GM18499 (cell line): ENCODE data around the gene PTPN9.
A peak's percentile ranks its signal among the peaks of the same experiment; 100 is the strongest.
"Not testable (repeated sequence)": the region's sequence is repeated elsewhere in the genome, so short reads cannot be mapped to it uniquely, and the experiment has no call there.

ENCODE experiments used
- ATAC-seq: cut with Tn5 transposase; IDR thresholded peaks from one replicate; pipeline ENCODE4 v1.9.1; 2021; ENCODE audit warnings: moderate number of reproducible peaks; ENCODE audit not compliant: insufficient read depth, unreplicated experiment

The PTPN9 gene

GRCh38 chr15:75455424-75455981, 123.6 kb downstream of the PTPN9 start:
- no peak for ATAC-seq

DNA sequence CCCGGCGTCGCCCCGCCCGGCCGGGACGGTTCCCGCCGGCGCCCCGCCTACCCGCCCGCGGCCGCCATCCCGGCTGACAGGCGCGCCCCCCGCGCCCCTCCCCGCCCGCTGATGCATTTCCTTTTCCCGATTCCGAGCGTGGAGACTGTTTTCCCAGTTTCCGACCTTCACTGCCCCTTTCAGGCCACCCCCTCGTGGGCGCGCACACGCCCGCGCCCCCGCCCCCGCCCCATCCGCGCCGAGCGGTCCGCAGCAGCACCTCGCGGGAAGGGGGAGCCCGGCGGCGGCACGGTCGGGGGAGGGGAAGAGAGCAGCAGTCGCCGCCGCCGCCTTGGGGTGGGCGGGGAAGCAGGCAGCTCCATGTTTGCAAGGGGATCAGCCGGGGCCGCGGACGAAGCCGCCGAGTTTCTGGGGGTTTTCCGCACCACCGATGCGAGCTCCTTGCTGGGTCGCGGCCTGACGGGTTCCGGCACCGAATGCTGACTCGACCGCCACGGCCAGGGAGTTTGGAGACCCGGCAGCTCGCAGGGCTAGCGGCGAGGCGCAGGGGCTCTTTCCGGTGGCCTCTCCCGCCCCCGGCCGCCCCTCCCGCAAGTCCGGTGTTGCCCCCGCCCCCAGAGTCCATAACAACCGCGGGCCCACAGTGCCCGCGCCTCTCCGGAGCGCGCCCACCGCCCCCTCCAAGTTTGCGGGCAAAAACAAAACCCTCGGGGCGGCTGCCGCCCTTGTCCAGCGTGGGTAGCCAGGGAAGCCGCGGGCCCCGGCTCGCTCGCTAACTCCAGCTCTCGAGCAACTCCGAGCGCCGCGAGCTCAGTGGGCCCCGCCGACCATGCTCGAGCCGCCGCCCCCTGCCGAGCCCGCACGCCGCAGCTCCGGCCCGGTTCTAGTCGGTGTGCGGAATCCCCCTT, 124.4 kb downstream of the PTPN9 start:
- ATAC-seq: no peak

DNA sequence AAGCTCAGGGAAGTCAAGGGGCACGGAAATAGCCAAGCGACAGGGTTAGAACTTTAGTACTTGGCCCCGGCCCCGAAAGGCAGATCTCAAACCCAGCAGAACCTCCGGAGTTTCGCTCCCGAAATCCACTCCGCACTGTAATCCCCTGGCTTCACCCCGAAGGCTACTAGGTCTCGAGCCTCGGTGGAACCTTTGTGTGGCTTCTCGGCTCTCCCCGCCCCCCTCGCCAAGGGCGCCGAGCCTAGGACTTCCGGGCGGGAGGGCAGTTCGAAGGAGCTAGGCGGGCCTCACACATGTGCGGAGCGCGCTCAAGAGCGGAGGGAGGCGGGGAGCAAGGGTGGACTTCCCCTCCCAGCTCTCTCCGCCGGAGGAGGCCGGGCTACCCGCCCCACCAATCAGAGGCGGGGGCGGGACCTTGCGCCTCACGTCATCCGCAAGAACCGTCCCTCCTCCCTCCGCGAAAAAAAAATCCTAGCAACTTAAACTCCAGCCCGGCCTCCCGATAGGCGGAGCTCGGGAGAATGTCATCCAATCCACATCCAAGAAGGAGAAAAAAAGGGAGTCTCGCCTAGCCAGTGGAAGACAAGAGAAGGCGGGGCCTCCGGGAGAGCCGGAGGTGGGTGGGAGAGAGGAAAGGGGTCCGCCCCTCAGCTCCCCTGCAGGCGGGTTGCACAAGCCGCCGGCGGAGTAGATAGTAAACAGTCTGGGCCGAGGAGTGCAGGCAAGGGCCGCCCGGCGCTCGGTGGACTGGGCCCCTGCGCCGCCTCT, 125.2 kb downstream of the PTPN9 start:
- peak; percentile 27 for ATAC-seq

DNA sequence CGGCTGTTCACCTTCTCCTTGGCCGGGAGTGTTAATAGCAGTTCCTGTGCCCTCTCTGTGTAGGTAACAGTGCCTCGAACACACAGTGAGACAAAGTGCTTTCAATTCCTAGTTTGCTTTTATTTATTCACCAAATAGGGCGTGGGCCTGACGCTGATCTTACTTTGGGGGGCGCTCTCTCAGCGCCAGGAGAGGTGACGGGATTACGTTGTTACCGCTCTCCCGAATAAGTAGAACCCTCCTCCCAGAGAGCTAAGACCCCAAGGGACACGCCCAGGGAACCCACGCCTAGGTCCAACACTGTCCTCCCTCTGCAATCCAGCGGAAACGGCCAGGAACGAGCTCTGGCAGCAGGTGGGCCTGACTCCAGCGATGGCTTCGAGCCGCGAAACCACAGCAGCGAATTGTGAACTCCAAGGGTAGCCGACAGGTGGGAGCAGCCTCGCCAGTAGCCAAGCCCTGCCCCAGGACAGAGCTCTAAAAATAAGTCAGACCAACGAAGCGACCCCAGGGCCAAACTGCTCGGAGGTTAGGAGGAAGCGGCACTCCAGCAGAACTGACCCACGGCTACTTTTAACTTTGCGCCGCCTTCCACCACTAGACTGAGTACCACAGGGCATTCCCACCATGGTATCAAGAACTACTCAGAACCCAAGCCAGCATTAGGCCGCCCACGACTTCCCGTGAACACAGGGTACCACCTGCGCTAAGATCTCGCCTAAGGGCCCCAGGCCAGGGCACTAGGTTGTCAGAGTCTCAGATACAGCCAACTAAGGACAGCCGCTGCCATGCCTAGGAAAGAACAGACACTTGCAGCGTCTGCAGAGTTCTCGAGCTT, 126.0 kb downstream of the PTPN9 start:
- no peak for ATAC-seq

GRCh38 chr15:75452364-75452864, 126.7 kb downstream of the PTPN9 start:
- no peak for ATAC-seq

GRCh38 chr15:75451674-75452363, 127.3 kb downstream of the PTPN9 start, which contains the start of gene SIN3A:
TSS of gene SIN3A (minus strand) at chr15:75451690. CDS start at chr15:75430375, 21,315 bp downstream.
- peak; percentile 36 for ATAC-seq

- no peak for ATAC-seq
Measured at GRCh38 chr15:75451202-75451673, 127.9 kb downstream of the PTPN9 start.

GRCh38 chr15:75450307-75451201, 128.6 kb downstream of the PTPN9 start:
- ATAC-seq: no peak

- no peak for ATAC-seq
Measured at GRCh38 chr15:75449585-75450306, 129.4 kb downstream of the PTPN9 start.

GRCh38 chr15:75448171-75448570, 130.9 kb downstream of the PTPN9 start:
- not testable (repeated sequence) for ATAC-seq

DNA sequence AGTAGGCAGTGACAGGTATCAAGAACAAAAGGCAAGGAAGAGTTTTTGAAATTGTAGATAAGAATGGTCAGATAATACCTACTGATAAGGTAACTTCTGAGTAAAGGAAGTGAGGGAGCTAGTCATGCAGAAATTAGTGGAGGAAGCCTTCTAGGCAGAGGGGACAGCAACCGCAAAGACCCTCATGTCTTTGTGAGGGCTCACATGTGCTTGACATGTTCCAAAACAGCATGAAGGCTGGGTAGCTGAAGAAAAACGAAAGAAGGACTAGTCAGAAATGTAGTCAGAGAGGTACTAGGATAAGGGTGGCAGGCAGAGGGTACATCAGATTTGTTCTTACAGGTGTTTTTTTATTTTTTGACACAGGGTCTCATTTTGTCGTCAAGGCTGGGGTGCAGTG, 133.0 kb downstream of the PTPN9 start:
- ATAC-seq: no peak

DNA sequence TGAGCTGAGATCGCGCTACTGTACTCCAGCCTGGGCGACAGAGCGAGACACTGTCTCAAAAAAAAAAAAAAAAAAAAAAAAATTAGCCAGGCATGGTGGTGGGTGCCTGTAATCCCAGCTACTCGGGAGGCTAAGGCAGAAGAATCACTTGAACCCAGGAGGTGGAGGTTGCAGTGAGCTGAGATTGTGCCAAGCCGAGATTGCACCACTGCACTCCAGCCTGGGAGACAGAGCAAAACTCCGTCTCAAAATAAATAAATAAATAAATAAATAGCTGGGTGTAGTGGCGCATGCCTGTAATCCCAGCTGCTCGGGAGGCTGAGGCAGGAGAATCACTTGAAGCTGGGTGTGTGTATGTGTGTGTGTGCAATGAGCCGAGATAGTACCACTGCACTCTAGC, 133.8 kb downstream of the PTPN9 start:
- not testable (repeated sequence) for ATAC-seq

DNA sequence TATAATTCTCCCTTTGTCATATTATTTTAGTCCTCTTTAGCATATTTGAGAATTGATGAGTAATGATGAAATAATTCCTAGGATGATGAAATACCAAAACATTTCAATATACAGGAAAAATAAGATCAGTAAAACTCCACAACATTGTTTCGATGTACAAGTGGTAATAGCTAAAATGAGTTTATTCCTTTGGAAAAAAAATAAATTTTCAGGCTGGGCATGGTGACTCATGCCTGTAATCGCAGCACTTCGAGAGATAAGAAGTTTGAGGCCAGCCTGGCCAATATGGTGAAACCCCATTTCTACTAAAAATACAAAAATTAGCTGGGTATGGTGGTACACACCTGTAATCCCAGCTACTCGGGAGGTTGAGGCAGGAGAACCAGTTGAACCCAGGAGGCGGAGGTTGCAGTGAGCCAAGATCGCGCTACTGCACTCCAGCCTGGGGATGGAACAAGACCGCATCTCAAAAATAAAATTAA, 135.1 kb downstream of the PTPN9 start:
- ATAC-seq: not testable (repeated sequence)

DNA sequence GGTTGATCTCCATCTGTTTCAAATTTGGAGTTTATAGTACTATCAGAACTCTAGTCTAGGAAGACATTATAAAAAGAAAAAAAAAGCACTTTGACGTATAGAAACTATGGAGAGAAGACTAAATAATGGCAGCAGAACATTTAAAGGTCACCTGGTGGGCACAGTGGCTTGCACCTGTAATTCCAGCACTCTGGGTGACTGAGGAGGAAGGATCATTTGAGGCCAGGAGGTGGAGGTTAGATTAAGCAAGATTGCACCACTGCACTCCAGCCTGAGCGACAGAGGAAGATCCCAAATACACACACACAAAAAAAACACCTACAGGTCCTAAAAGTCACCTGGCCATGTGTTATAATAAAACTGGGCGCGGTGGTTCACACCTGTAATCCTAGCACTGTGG, 141.4 kb downstream of the PTPN9 start:
- no peak for ATAC-seq

DNA sequence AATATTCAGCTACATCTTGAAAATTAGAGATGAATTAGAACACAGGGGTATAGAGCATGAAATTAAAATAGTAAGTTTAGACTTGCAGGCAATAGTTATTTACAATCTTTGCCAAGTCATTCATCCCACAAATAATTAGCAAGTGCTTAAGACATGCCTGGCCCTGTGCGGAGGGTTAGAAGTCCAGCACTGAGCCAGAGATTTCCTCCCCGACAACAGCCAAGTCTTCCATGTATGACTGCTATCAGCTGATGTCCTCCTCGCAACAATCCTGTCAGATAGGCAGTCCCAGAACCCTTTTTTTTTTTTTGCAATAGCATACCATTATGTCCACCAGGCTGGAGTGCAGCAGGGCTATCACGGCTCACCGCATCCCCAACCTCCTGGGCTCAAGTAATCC, 142.2 kb downstream of the PTPN9 start:
- ATAC-seq: no peak

GRCh38 chr15:75431682-75432081, 147.4 kb downstream of the PTPN9 start:
- no peak for ATAC-seq

DNA sequence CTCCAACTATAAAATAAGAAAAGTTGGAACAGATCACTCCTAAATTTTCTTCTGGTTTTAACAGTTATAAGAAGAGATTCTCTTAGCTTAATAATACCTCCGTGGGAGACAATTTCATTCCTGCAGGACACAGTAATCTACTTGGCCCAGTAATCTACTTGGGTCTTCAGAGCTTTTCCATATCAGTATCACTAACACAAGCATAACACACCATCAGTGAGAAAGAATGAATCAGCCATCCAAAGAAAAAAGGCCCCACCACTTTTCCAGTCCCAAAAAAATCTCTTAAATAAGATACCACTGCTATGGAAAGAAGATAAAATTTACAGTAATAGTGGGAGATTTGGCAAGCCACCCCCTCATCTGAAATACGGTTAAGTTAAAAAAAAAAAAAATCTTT, 147.8 kb downstream of the PTPN9 start:
- no peak for ATAC-seq
